IMR-90 (cell line): ENCODE results near the gene AFAP1L1. TPM values are rescaled to one million over a fixed set of nuclear protein-coding genes. Genes with fewer than 3 reads are reported as not detected.

Experiments used
- ATAC-seq: fragments of 200-7000 bp; cut with Tn5 transposase; 2 replicates; pipeline ENCODE4 v1.9.1; 2020; ENCODE audit warnings: low read depth, mild to moderate bottlenecking, moderate library complexity
- BruUV-seq: library from RNA; stranded (reverse); fragments of 400-500 nt; replicated peaks from 2 replicates; lab custom pipeline; 2021; lab: Mats Ljungman, UMichigan
- CTCF ChIA-PET: fragments of 300-600 bp; formaldehyde crosslinking; extraction: SDS; loops from one replicate; lab custom pipeline; 2021; ENCODE audit warnings: antibody characterized with exemption; lab: Yijun Ruan, JAX
- POLR2A ChIA-PET: fragments of 300-600 bp; sonication (Branson Sonifier 250); formaldehyde crosslinking; loops from one replicate; lab custom pipeline; 2022; ENCODE audit warnings: antibody characterized with exemption; ENCODE audit not compliant: unreplicated experiment; lab: Charles Lee
- DNase-seq: peaks from one replicate; pipeline ENCODE4 v3.0.0; 2013
- H2AFZ ChIP-seq: replicated peaks from 2 replicates; pipeline ENCODE3; 2013; ENCODE audit warnings: low read length, mild to moderate bottlenecking; ENCODE audit not compliant: poor library complexity
- H2AK5ac ChIP-seq: 2 replicates; pipeline ENCODE4 v1.6.1; 2013; ENCODE audit warnings: low read depth, low read length, inconsistent platforms
- H2AK9ac ChIP-seq: replicated peaks from 2 replicates; pipeline ENCODE3; 2013; ENCODE audit warnings: mild to moderate bottlenecking, low read depth, low read length, moderate library complexity; ENCODE audit not compliant: poor library complexity
- H2BK120ac ChIP-seq: 2 replicates; pipeline ENCODE4 v1.6.1; 2013; ENCODE audit warnings: low read depth, low read length, inconsistent platforms
- H2BK15ac ChIP-seq: 3 replicates; pipeline ENCODE4 v1.6.1; 2013; ENCODE audit warnings: low read depth, low read length, inconsistent platforms
- H2BK20ac ChIP-seq: 2 replicates; pipeline ENCODE4 v1.6.1; 2013; ENCODE audit warnings: low read depth, mild to moderate bottlenecking, inconsistent platforms, low read length, moderate library complexity
- H2BK5ac ChIP-seq: 2 replicates; pipeline ENCODE4 v1.6.1; 2013; ENCODE audit warnings: mild to moderate bottlenecking, low read depth, low read length, inconsistent platforms; ENCODE audit not compliant: poor library complexity, severe bottlenecking
- H3K14ac ChIP-seq: replicated peaks from 2 replicates; pipeline ENCODE4 v1.6.1; 2013; ENCODE audit warnings: low read depth, low read length, inconsistent platforms
- H3K18ac ChIP-seq: 2 replicates; pipeline ENCODE4 v1.6.1; 2013; ENCODE audit warnings: low read depth, low read length, control low read depth
- H3K23ac ChIP-seq: 2 replicates; pipeline ENCODE4 v1.6.1; 2013; ENCODE audit warnings: low read depth, low read length, inconsistent platforms
- H3K27ac ChIP-seq: 2 replicates; pipeline ENCODE4 v1.5.1; 2013; ENCODE audit warnings: mild to moderate bottlenecking, control low read depth, low read length; ENCODE audit not compliant: insufficient read depth
- H3K27me3 ChIP-seq: 2 replicates; pipeline ENCODE4 v1.6.1; 2013; ENCODE audit warnings: low read length; ENCODE audit not compliant: control insufficient read depth, insufficient read depth
- H3K36me3 ChIP-seq: 2 replicates; pipeline ENCODE4 v1.6.1; 2013; ENCODE audit warnings: low read length, mixed read lengths; ENCODE audit not compliant: control insufficient read depth, insufficient read depth
- H3K4ac ChIP-seq: 2 replicates; pipeline ENCODE4 v1.6.1; 2013; ENCODE audit warnings: low read depth, low read length, inconsistent platforms
- H3K4me1 ChIP-seq: 2 replicates; pipeline ENCODE4 v1.6.1; 2013; ENCODE audit warnings: low read length, mixed read lengths; ENCODE audit not compliant: control insufficient read depth, insufficient read depth
- H3K4me2 ChIP-seq: 2 replicates; pipeline ENCODE4 v1.6.1; 2013; ENCODE audit warnings: low read depth, mild to moderate bottlenecking, control low read depth, low read length, moderate library complexity
- H3K4me3 ChIP-seq: 2 replicates; pipeline ENCODE4 v1.5.1; 2013; ENCODE audit warnings: low read depth, mild to moderate bottlenecking, control low read depth, low read length, moderate library complexity; ENCODE audit not compliant: insufficient read depth
- H3K56ac ChIP-seq: 2 replicates; pipeline ENCODE4 v1.6.1; 2013; ENCODE audit warnings: low read length, inconsistent platforms; ENCODE audit not compliant: insufficient read depth; ENCODE audit errors: extremely low read depth
- H3K79me1 ChIP-seq, 2 experiments: 2 replicates each; pipeline ENCODE4 v1.6.1; 2013; ENCODE audit warnings: low read length in 2 of 2, inconsistent platforms in 1 of 2, low read depth in 1 of 2
- H3K9ac ChIP-seq: 2 replicates; pipeline ENCODE4 v1.6.1; 2013; ENCODE audit warnings: low read depth, low read length, control low read depth
- H3K9me1 ChIP-seq: 2 replicates; pipeline ENCODE4 v1.6.1; 2013; ENCODE audit warnings: low read length, inconsistent platforms; ENCODE audit not compliant: insufficient read depth
- H3K9me3 ChIP-seq: 2 replicates; pipeline ENCODE4 v1.6.1; 2013; ENCODE audit warnings: low read length; ENCODE audit not compliant: control insufficient read depth, insufficient read depth
- H4K20me1 ChIP-seq: 2 replicates; pipeline ENCODE4 v1.6.1; 2013; ENCODE audit warnings: low read length, inconsistent platforms; ENCODE audit not compliant: insufficient read depth
- H4K5ac ChIP-seq: 2 replicates; pipeline ENCODE4 v1.6.1; 2013; ENCODE audit warnings: mild to moderate bottlenecking, low read depth, low read length, control low read depth
- H4K8ac ChIP-seq, 2 experiments: 2 replicates each; pipeline ENCODE4 v1.6.1; 2013; ENCODE audit warnings: low read depth in 2 of 2, low read length in 2 of 2, control low read depth in 1 of 2, inconsistent platforms in 1 of 2
- H4K91ac ChIP-seq: 2 replicates; pipeline ENCODE4 v1.6.1; 2013; ENCODE audit warnings: low read depth, low read length, inconsistent platforms; ENCODE audit not compliant: insufficient read depth
- BHLHE40 ChIP-seq: fragments of 150-350 bp; IDR thresholded peaks from 2 replicates; pipeline ENCODE4 v1.6.1; 2016; ENCODE audit warnings: mild to moderate bottlenecking, low read depth, low read length
- CEBPB ChIP-seq: IDR thresholded peaks from 2 replicates; pipeline ENCODE4 v1.6.1; 2012; ENCODE audit warnings: low read depth, low read length, improper control_type of control experiment
- ELK1 ChIP-seq: fragments of 150-350 bp; IDR thresholded peaks from 2 replicates; pipeline ENCODE4 v1.6.1; 2016; ENCODE audit warnings: low read depth, mild to moderate bottlenecking, low read length, moderate library complexity, borderline replicate concordance
- MAFK ChIP-seq: IDR thresholded peaks from 2 replicates; pipeline ENCODE4 v1.6.1; 2012; ENCODE audit warnings: low read depth, low read length, improper control_type of control experiment
- MAZ ChIP-seq: IDR thresholded peaks from 2 replicates; pipeline ENCODE4 v1.6.1; 2012; ENCODE audit warnings: low read depth, mild to moderate bottlenecking, low read length, improper control_type of control experiment, moderate library complexity, borderline replicate concordance
- NFE2L2 ChIP-seq: fragments of 150-350 bp; IDR thresholded peaks from 2 replicates; pipeline ENCODE4 v1.6.1; 2016; ENCODE audit warnings: low read depth, mild to moderate bottlenecking, low read length
- POLR2A ChIP-seq: IDR thresholded peaks from 2 replicates; pipeline ENCODE4 v1.6.1; 2012; ENCODE audit warnings: mild to moderate bottlenecking, low read depth, low read length
- RAD21 ChIP-seq: IDR thresholded peaks from 2 replicates; pipeline ENCODE4 v1.6.1; 2012; ENCODE audit warnings: low read length, improper control_type of control experiment
- RCOR1 ChIP-seq: IDR thresholded peaks from 2 replicates; pipeline ENCODE4 v1.6.1; 2012; ENCODE audit warnings: mild to moderate bottlenecking, low read length, improper control_type of control experiment; ENCODE audit not compliant: insufficient replicate concordance
- RFX5 ChIP-seq: IDR thresholded peaks from 2 replicates; pipeline ENCODE4 v1.8.0; 2012; ENCODE audit warnings: low read depth, mild to moderate bottlenecking, low read length, moderate library complexity
- SMC3 ChIP-seq: fragments of 150-350 bp; IDR thresholded peaks from 2 replicates; pipeline ENCODE4 v1.6.1; 2016; ENCODE audit warnings: low read depth, mild to moderate bottlenecking, antibody characterized with exemption, low read length, moderate library complexity
- WGBS, 2 experiments: methylation state at CpG; one replicate each; pipeline versions ENCODE4 v1.1.5 to v1.1.7; 2013; ENCODE audit warnings: missing lambda C conversion rate in 2 of 2; ENCODE audit not compliant: insufficient read length in 1 of 2; ENCODE audit errors: extremely low coverage in 2 of 2; 5-methylcytosine and 5-hydroxymethylcytosine counted together
- dilution Hi-C: fragments of 300-500 bp; cut with HindIII; formaldehyde crosslinking; loops from one replicate; pipeline ENCODE4 v1.14.3; 2018; ENCODE audit warnings: low sequenced_read_pairs; ENCODE audit not compliant: unreplicated experiment
- in situ Hi-C: fragments of 300-500 bp; cut with MboI; formaldehyde crosslinking; loops from 3 replicates; pipeline ENCODE4 v1.14.3; 2019; ENCODE audit warnings: low sequenced_read_pairs, inconsistent platforms, mixed read lengths
- intact Hi-C: fragments of 100-400 bp; cut with micrococcal nuclease; formaldehyde crosslinking; loops from 2 replicates; pipeline ENCODE4 v1.10.0; 2022
- polyA plus RNA-seq, 3 experiments: library from polyadenylated mRNA; depleted of rRNA; stranded (reverse); fragments of >200 nt; gene quantifications; 2 replicates each; pipeline ENCODE4 v1.2.3, GENCODE V29; 2012; ENCODE audit warnings: low replicate concordance in 1 of 3
- total RNA-seq: library from RNA; depleted of rRNA; stranded (reverse); fragments of >200 nt; gene quantifications from 2 replicates; pipeline ENCODE4 v1.2.3, GENCODE V29; 2012
- TF ChIP-seq, protein P1 (sequence below): fragments of 150-350 bp; IDR thresholded peaks from 2 replicates; pipeline ENCODE4 v1.6.1; 2017; ENCODE audit warnings: mild to moderate bottlenecking, antibody characterized with exemption, low read length, low read depth

AFAP1L1 gene
- total and polyA plus RNA-seq, 2 of the 4 experiments (the other 2 are of a cell fraction): 3.3 to 5.7 TPM

GRCh38 chr5:149262315-149262714, 9.3 kb upstream of the AFAP1L1 start:
- dilution Hi-C loops: no loop called here
- ChIA-PET CTCF (no interaction called here), POLR2A (no interaction called here)
- Histone ChIP-seq H2AK9ac (no peak overlapping the region), H2AK5ac (no peak overlapping the region), H3K18ac (no peak overlapping the region), H4K91ac (no peak overlapping the region), H2BK120ac (no peak overlapping the region), H3K27me3 (no peaks in the 10 kb centered on the region), H4K8ac (no peak overlapping the region), H3K4me1 (peaks cover 4% of the 10 kb centered on the region), H3K4ac (no peak overlapping the region), H2BK5ac (no peak overlapping the region), H3K9me3 (no peaks in the 10 kb centered on the region), H4K5ac (no peak overlapping the region), H3K4me2 (no peak overlapping the region), H4K20me1 (no peaks in the 10 kb centered on the region), H3K56ac (no peak overlapping the region), H2AFZ (no peak overlapping the region), H3K79me1 (peaks cover 0 to 9% of the 10 kb centered on the region in 2 experiments; a peak in 1 of 4 replicates), H2BK15ac (no peak overlapping the region), H3K9ac (no peak overlapping the region), H3K14ac (no peak overlapping the region), H3K27ac (no peak overlapping the region), H2BK20ac (no peak overlapping the region), H3K23ac (no peak overlapping the region), H3K36me3 (no peaks in the 10 kb centered on the region), H3K9me1 (peaks cover 7% of the 10 kb centered on the region; the same call in 1 of the 2 replicates), H3K4me3 (no peak overlapping the region)
- ATAC-seq: no peak
- no TSS peak for BruUV-seq
- DNase-seq: no peak
- intact Hi-C loops: no loop called here
- TF ChIP-seq POLR2A (no peak), MAZ (no peak), RFX5 (no peak), NFE2L2 (no peak), RAD21 (no peak), MAFK (no peak), CEBPB (no peak), RCOR1 (no peak), SMC3 (no peak), BHLHE40 (no peak), ELK1 (no peak)
- TF ChIP-seq, protein P1, sequence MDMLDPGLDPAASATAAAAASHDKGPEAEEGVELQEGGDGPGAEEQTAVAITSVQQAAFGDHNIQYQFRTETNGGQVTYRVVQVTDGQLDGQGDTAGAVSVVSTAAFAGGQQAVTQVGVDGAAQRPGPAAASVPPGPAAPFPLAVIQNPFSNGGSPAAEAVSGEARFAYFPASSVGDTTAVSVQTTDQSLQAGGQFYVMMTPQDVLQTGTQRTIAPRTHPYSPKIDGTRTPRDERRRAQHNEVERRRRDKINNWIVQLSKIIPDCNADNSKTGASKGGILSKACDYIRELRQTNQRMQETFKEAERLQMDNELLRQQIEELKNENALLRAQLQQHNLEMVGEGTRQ: no peak
- in situ Hi-C loops: loop anchor here (10.0 kb wide), 1 partner anchor 528 kb away; no protein-coding TSS in a partner anchor
- no CpG with 5 or more reads among the region's 4 CpGs for WGBS, 2 experiments
